MM.1S (cell line): ENCODE data around the gene COQ8A.

Experiments used
- DNase-seq: peaks from one replicate; pipeline ENCODE4 v3.0.0-alpha.2; 2015
- H2AFZ ChIP-seq: fragments of 300-600 bp; sonication (generic); 2 replicates; pipeline ENCODE4 v1.6.0; 2016; ENCODE audit warnings: antibody characterized with exemption, low read length
- H3F3A ChIP-seq: fragments of 300-600 bp; sonication (generic); 2 replicates; pipeline ENCODE4 v1.6.1; 2016; ENCODE audit warnings: mild to moderate bottlenecking, antibody characterized with exemption, low read length, moderate library complexity, mixed read lengths; ENCODE audit not compliant: insufficient read depth
- H3K27ac ChIP-seq: fragments of 300-600 bp; sonication (generic); 2 replicates; pipeline ENCODE4 v1.5.1; 2016; ENCODE audit warnings: mild to moderate bottlenecking, low read length
- H3K27me3 ChIP-seq: fragments of 300-600 bp; sonication (generic); replicated peaks from 2 replicates; pipeline ENCODE4 v1.6.0; 2016; ENCODE audit warnings: low read length; ENCODE audit not compliant: insufficient read depth
- H3K36me3 ChIP-seq: fragments of 300-600 bp; sonication (generic); replicated peaks from 2 replicates; pipeline ENCODE4 v1.6.1; 2016; ENCODE audit warnings: mild to moderate bottlenecking, low read length, mixed read lengths; ENCODE audit not compliant: insufficient read depth
- H3K4me1 ChIP-seq: fragments of 300-600 bp; sonication (generic); 2 replicates; pipeline ENCODE4 v1.6.1; 2016; ENCODE audit warnings: low read length, mixed read lengths
- H3K4me2 ChIP-seq: fragments of 300-600 bp; sonication (generic); 2 replicates; pipeline ENCODE4 v1.6.0; 2016; ENCODE audit warnings: low read depth, low read length
- H3K4me3 ChIP-seq: fragments of 300-600 bp; sonication (generic); 2 replicates; pipeline ENCODE4 v1.5.1; 2016; ENCODE audit warnings: low read length, mixed read lengths
- H3K79me2 ChIP-seq: fragments of 300-600 bp; sonication (generic); 2 replicates; pipeline ENCODE4 v1.6.1; 2016; ENCODE audit warnings: mixed run types, low read length, mixed read lengths
- H3K9ac ChIP-seq: fragments of 300-600 bp; sonication (generic); 2 replicates; pipeline ENCODE4 v1.6.1; 2016; ENCODE audit warnings: low read length, mixed read lengths
- H3K9me2 ChIP-seq: fragments of 300-600 bp; sonication (generic); replicated peaks from 2 replicates; pipeline ENCODE4 v1.6.1; 2016; ENCODE audit warnings: mild to moderate bottlenecking, low read length, mixed read lengths; ENCODE audit not compliant: insufficient read depth
- H3K9me3 ChIP-seq: fragments of 300-600 bp; sonication (generic); replicated peaks from 2 replicates; pipeline ENCODE4 v1.6.1; 2016; ENCODE audit warnings: mild to moderate bottlenecking, low read length, mixed read lengths; ENCODE audit not compliant: insufficient read depth
- H4K20me1 ChIP-seq: fragments of 300-600 bp; sonication (generic); 2 replicates; pipeline ENCODE4 v1.6.1; 2016; ENCODE audit warnings: mild to moderate bottlenecking, low read length, moderate library complexity, mixed read lengths; ENCODE audit not compliant: insufficient read depth
- CTCF ChIP-seq: fragments of 300-600 bp; sonication (generic); IDR thresholded peaks from 2 replicates; pipeline ENCODE4 v1.5.1; 2016; ENCODE audit warnings: antibody characterized with exemption, low read length, mixed read lengths
- EZH2 ChIP-seq: fragments of 300-600 bp; sonication (generic); optimal IDR thresholded peaks from 2 replicates; pipeline ENCODE3; 2017; ENCODE audit warnings: low read depth, mild to moderate bottlenecking, antibody characterized with exemption, low read length, mixed read lengths
- EZH2phosphoT487 ChIP-seq: fragments of 300-600 bp; sonication (generic); IDR thresholded peaks from 2 replicates; pipeline ENCODE4 v1.6.1; 2018; ENCODE audit warnings: antibody characterized with exemption, low read length

The COQ8A gene

GRCh38 chr1:226940806-226941067 lies 643 bp downstream of the COQ8A start:
- Histone ChIP-seq H3K4me1 (peaks cover 19% of the 10 kb centered on the region), H3K9me2 (no peaks in the 10 kb centered on the region), H2AFZ (peak overlapping the region; percentile 92), H3K27me3 (no peaks in the 10 kb centered on the region), H4K20me1 (no peaks in the 10 kb centered on the region), H3K4me2 (peak overlapping the region; percentile 98), H3F3A (peaks cover 17% of the 10 kb centered on the region), H3K9me3 (no peaks in the 10 kb centered on the region), H3K36me3 (no peaks in the 10 kb centered on the region), H3K4me3 (peak overlapping the region; percentile 94), H3K9ac (peak overlapping the region; percentile 84), H3K27ac (peak overlapping the region; percentile 49; the same call in 1 of the 2 replicates), H3K79me2 (peaks cover 56% of the 10 kb centered on the region)
- no peak for TF ChIP-seq EZH2phosphoT487
- TF ChIP-seq CTCF: no peak
- no peak for TF ChIP-seq EZH2
- no peak for DNase-seq

- H4K20me1 ChIP-seq: 0 out of 2 replicates have a peak, but pooled peaks cover 3% of the 10 kb centered on the region
- H3F3A ChIP-seq: peaks cover 17% of the 10 kb centered on the region
- TF ChIP-seq EZH2 (no peak), CTCF (no peak), EZH2phosphoT487 (no peak)
- H3K79me2 ChIP-seq: peaks cover 73% of the 10 kb centered on the region
- H3K4me2 ChIP-seq: no peak overlapping the region
- peaks cover 19% of the 10 kb centered on the region for H3K4me1 ChIP-seq
- no peak overlapping the region for H3K27ac ChIP-seq
- no peak overlapping the region for H2AFZ ChIP-seq
- H3K9me3 ChIP-seq: no peaks in the 10 kb centered on the region
- DNase-seq: no peak
- no peaks in the 10 kb centered on the region for H3K36me3 ChIP-seq
- H3K27me3 ChIP-seq: no peaks in the 10 kb centered on the region
- no peak overlapping the region for H3K4me3 ChIP-seq
- H3K9ac ChIP-seq: no peak overlapping the region
- H3K9me2 ChIP-seq: no peaks in the 10 kb centered on the region
These were observed 2.3 kb downstream of the COQ8A start for GRCh38 chr1:226942392-226942791.

- peaks cover 80% of the 10 kb centered on the region for H3K79me2 ChIP-seq
- H3K9me2 ChIP-seq: no peaks in the 10 kb centered on the region
- no peak overlapping the region for H3K9ac ChIP-seq
- H3K4me3 ChIP-seq: no peak overlapping the region
- peaks cover 16% of the 10 kb centered on the region for H3F3A ChIP-seq
- no peak overlapping the region for H2AFZ ChIP-seq
- no peak for DNase-seq
- no peaks in the 10 kb centered on the region for H3K27me3 ChIP-seq
- H3K4me2 ChIP-seq: no peak overlapping the region
- H4K20me1 ChIP-seq: 0 out of 2 replicates have a peak, but pooled peaks cover 3% of the 10 kb centered on the region
- H3K36me3 ChIP-seq: no peaks in the 10 kb centered on the region
- peaks cover 16% of the 10 kb centered on the region for H3K4me1 ChIP-seq
- H3K9me3 ChIP-seq: no peaks in the 10 kb centered on the region
- TF ChIP-seq CTCF: no peak
- TF ChIP-seq EZH2phosphoT487: no peak
- no peak for TF ChIP-seq EZH2
- no peak overlapping the region for H3K27ac ChIP-seq
These were observed 3.1 kb downstream of the COQ8A start for GRCh38 chr1:226943156-226943555.
